RWPE1 (cell line): Measurements from ENCODE around the gene GARRE1.
"Not testable (repeated sequence)": the region's sequence is repeated elsewhere in the genome, so short reads cannot be mapped to it uniquely, and the experiment has no call there.

ENCODE experiments used
- CTCF ChIA-PET: fragments of 350-600 bp; sonication (Branson Sonifier 250); formaldehyde crosslinking; extraction: SDS; loops from one replicate; lab custom pipeline; 2021; lab: Yijun Ruan, JAX
- POLR2A ChIA-PET: fragments of 400-600 bp; formaldehyde crosslinking; extraction: SDS; loops from one replicate; lab custom pipeline; 2020; ENCODE audit warnings: antibody characterized with exemption; ENCODE audit not compliant: low non-redundant PET; lab: Yijun Ruan, JAX
- DNase-seq: peaks from one replicate; pipeline ENCODE4 v3.0.0; 2012; ENCODE audit warnings: low spot score
- H3K27ac ChIP-seq: fragments of 450-650 bp; 2 replicates; pipeline ENCODE4 v1.5.1; 2017
- TF ChIP-seq, protein P1 (sequence below): fragments of 450-650 bp; conservative IDR thresholded peaks from 2 replicates; pipeline ENCODE4 v1.5.1; 2017; ENCODE audit warnings: low read depth, mild to moderate bottlenecking

GARRE1 gene

DNA sequence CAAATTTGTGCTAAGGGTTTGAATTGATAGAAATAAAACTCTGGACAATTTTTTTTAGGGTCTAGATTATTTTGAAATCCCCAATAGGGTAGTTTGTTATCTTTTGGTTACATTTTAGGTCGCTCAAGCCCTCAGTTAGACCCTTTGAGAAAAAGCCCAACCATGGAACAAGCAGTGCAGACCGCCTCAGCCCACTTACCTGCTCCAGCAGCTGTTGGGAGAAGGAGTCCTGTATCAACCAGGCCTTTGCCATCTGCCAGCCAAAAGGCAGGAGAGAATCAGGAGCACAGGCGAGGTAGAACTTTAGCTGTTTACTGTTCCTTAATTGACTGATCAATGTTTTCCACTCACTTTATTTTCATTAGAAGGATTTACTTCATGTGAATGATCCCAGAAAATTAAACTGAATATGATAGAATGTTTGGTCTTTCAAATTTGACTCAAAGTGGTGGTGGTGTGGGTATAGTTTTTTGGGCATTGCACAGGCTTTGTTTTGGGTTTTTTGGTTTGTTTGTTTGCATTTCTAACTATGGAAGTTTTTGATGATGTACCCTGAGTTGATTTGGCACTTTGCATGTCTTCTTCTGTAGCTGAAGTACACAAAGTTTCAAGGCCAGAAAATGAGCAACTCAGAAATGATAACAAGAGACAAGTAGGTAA lies 39.2 kb upstream of the GARRE1 start:
- POLR2A ChIA-PET: no interaction called here
- no peak overlapping the region for H3K27ac ChIP-seq
- TF ChIP-seq, protein P1, sequence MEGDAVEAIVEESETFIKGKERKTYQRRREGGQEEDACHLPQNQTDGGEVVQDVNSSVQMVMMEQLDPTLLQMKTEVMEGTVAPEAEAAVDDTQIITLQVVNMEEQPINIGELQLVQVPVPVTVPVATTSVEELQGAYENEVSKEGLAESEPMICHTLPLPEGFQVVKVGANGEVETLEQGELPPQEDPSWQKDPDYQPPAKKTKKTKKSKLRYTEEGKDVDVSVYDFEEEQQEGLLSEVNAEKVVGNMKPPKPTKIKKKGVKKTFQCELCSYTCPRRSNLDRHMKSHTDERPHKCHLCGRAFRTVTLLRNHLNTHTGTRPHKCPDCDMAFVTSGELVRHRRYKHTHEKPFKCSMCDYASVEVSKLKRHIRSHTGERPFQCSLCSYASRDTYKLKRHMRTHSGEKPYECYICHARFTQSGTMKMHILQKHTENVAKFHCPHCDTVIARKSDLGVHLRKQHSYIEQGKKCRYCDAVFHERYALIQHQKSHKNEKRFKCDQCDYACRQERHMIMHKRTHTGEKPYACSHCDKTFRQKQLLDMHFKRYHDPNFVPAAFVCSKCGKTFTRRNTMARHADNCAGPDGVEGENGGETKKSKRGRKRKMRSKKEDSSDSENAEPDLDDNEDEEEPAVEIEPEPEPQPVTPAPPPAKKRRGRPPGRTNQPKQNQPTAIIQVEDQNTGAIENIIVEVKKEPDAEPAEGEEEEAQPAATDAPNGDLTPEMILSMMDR: no peak
- no peak for DNase-seq
- CTCF ChIA-PET: interaction anchor here (0.6 kb wide), 1 partner anchor 89 kb away, joined by 4 read pairs; no protein-coding TSS in a partner anchor

DNA sequence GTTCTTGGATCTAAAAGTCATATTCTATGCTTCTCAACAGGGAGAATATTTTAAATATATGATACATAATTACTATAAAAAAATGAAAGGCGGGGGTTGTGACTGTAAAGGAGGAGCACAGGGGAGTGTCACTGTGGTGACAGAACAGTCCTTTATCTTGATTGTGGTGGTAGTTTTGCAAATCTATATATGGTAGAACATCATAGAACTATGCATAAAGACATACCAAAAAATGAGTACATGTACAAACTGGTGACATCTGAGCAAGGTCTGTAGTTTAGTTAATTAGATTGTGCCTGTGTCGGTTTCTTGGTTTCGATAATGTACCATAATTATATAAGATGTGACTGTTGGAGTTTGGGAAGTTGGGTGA lies 38.7 kb upstream of the GARRE1 start:
- CTCF ChIA-PET: interaction anchor here (0.6 kb wide), 1 partner anchor 88 kb away, joined by 4 read pairs; no protein-coding TSS in a partner anchor
- TF ChIP-seq, protein P1: no peak
- no peak overlapping the region for H3K27ac ChIP-seq
- DNase-seq: no peak
- POLR2A ChIA-PET: no interaction called here

DNA sequence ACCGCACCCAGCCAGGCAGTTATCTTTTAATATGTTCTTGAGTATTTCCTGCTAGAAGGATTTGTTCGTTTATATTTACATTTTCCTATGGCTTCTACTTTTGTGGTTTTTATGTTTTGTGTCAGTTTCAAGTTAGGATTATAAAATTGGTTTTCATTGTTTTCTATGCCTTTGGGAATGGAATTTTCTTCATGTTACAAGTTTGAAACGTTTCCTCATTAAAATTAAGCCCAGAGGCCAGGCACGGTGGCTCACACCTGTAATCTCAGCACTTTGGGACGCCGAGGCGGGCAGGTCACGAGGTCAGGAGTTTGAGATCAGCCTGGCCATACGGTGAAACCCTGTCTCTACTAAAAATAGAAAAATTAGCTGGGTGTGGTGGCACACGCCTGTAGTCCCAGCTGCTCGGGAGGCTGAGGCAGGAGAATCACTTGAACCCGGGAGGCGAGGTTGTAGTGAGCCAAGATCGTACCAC lies 37.6 kb upstream of the GARRE1 start:
- H3K27ac ChIP-seq: peak overlapping the region; percentile 20; the same call in 1 of the 2 replicates
- POLR2A ChIA-PET, DNase-seq: not testable (repeated sequence)
- CTCF ChIA-PET: interaction anchor here (0.7 kb wide), 1 partner anchor 233 kb away, joined by 5 read pairs; no protein-coding TSS in a partner anchor

DNA sequence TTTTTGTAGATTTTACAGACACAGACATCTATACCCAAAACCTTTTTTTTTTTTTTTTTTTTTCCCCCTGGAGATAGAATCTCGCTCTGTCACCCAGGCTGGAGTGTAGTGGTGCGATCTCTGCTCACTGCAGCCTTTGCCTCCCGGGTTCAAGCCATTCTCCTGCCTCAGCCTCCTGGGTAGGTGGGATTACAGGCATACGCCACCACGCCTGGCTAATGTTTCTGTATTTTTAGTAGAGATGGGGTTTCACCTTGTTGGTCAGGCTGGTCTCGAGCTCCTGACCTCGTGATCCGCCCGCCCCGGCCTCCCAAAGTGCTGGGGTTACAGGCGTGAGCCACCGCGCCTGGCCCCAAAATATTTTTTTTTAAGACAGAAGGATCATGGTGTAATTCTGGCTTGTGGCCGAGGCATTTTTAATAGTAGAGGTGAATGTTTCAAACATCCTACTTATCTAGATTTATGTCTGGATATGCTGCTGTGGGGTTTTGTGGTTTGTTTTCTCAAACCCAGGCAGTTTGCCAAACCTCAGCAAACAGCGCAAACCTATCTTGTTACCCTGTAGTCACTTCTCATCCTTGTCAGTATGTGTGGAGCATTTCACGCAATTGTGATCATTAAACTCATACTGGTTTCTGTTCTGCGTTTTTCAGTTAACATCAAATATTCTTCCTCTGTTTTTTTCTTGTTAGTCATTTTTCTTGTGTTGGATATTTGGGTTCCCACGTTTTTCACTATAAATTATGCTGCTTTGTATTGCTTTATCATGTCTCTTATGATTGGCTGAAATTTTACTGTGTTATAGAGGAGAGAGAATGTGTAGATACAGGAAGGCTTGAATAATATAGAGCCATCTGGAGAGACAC lies 36.2 kb upstream of the GARRE1 start:
- peak overlapping the region; percentile 71 for H3K27ac ChIP-seq
- POLR2A ChIA-PET: no interaction called here
- CTCF ChIA-PET: no interaction called here
- TF ChIP-seq, protein P1: no peak
- DNase-seq: peak; percentile 44

DNA sequence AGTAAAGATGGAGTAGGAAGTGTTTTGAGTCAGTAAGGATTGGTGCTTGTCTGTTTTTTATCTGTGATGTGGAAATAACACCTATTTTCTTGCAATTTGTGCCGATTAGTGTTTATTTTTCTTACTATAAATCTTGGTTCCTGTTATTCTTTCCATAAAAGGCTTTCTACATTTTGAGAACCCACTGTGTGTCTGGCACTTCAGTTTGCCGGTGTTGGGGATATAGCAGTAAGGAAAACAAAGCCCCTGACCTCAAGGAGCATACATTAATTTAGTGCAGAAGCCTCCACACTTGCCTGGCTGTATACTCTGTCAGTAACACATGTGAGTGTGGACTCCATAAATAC lies 35.6 kb upstream of the GARRE1 start:
- CTCF ChIA-PET: interaction anchor here (0.6 kb wide), 1 partner anchor 115 kb away, joined by 4 read pairs; no protein-coding TSS in a partner anchor
- TF ChIP-seq, protein P1: no peak
- POLR2A ChIA-PET: no interaction called here

DNA sequence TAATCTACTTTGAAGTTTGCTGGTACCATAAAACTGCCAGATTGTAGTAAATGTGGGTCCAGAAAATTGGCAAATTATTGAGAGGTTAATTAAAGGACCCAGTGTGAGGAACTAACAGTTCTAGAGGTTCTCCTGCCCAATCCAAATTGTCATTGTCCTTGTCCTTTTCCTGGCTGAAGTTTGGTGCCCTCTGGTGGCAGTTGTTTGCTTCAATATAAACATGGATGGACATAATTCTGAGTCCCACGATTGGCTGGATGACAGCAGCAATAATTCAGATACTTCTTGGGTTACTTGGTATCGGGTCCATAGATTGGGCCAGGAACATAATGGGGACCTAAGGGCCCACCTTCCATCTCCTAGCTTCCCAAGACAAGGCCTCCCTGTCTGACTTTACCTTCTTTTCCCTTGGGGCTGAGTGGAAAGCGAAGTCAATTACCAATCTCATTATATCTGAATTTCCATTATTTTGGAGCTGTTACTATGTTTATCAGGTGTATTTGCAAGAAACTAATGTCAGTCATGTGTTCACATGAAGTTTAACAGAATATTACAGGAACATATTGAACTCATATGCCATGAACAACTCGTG lies 33.8 kb upstream of the GARRE1 start:
- ChIA-PET CTCF (interaction anchor here (0.6 kb wide), 1 partner anchor 50 kb away, joined by 3 read pairs; no protein-coding TSS in a partner anchor), POLR2A (no interaction called here)
- no peak overlapping the region for H3K27ac ChIP-seq
- DNase-seq: peak; percentile 33
- TF ChIP-seq, protein P1: peak; percentile 77

More for the DNA sequence above, 35.6 kb upstream of the GARRE1 start:
- no peak overlapping the region for H3K27ac ChIP-seq
- no peak for DNase-seq
